Keratinocyte (primary cell): ENCODE data around the gene PPP1CC. TPM values are rescaled to one million over a fixed set of nuclear protein-coding genes. Genes with fewer than 3 reads are reported as not detected.

Experiments used
- DNase-seq: peaks from one replicate; pipeline ENCODE4 v3.0.0-alpha.2; 2011; ENCODE audit warnings: low read depth, missing footprints, low spot score
- FAIRE-seq: peaks from 2 replicates; lab custom pipeline; 2011; peaks lifted over from hg19 to GRCh38; lab: Jason Lieb, UNC
- H2AFZ ChIP-seq: 2 replicates; pipeline ENCODE4 v1.6.0; 2012; ENCODE audit warnings: low read length, control low read depth, inconsistent platforms; ENCODE audit not compliant: control insufficient read depth
- H3K27ac ChIP-seq: 2 replicates; pipeline ENCODE4 v1.5.1; 2011; ENCODE audit warnings: low read length; ENCODE audit not compliant: control insufficient read depth, insufficient read depth
- H3K27me3 ChIP-seq: 3 replicates; pipeline ENCODE4 v1.6.0; 2011; ENCODE audit warnings: low read length; ENCODE audit not compliant: control insufficient read depth, insufficient read depth; ENCODE audit errors: extremely low read depth
- H3K36me3 ChIP-seq, 2 experiments: 2 replicates in 1 of 2; 3 replicates in 1 of 2; pipeline ENCODE4 v1.5.1; 2011; ENCODE audit warnings: low read length in 2 of 2, mild to moderate bottlenecking in 1 of 2; ENCODE audit not compliant: control insufficient read depth in 2 of 2, insufficient read depth in 2 of 2; ENCODE audit errors: extremely low read depth in 1 of 2
- H3K4me1 ChIP-seq: 3 replicates; pipeline ENCODE4 v1.5.1; 2011; ENCODE audit warnings: low read length; ENCODE audit not compliant: control insufficient read depth, insufficient read depth; ENCODE audit errors: extremely low read depth
- H3K4me2 ChIP-seq: 3 replicates; pipeline ENCODE4 v1.6.0; 2011; ENCODE audit warnings: low read depth, low read length; ENCODE audit not compliant: control insufficient read depth, insufficient read depth; ENCODE audit errors: extremely low read depth
- H3K4me3 ChIP-seq, 3 experiments: fragments of 200-600 bp in 1 of 3; sonication (generic) in 1 of 3; 2 replicates in 2 of 3; 3 replicates in 1 of 3; pipeline ENCODE4 v1.5.1; 2011 to 2016; ENCODE audit warnings: low read length in 3 of 3, mild to moderate bottlenecking in 3 of 3, control low read depth in 2 of 3, inconsistent platforms in 1 of 3, low read depth in 1 of 3, mixed read lengths in 1 of 3, mixed run types in 1 of 3, moderate library complexity in 1 of 3; ENCODE audit not compliant: control insufficient read depth in 2 of 3, insufficient read depth in 2 of 3; ENCODE audit errors: extremely low read depth in 1 of 3
- H3K79me2 ChIP-seq: 2 replicates; pipeline ENCODE4 v1.6.0; 2012; ENCODE audit warnings: low read length; ENCODE audit not compliant: control insufficient read depth, insufficient read depth
- H3K9ac ChIP-seq: 3 replicates; pipeline ENCODE4 v1.6.0; 2011; ENCODE audit warnings: low read length; ENCODE audit not compliant: control insufficient read depth, insufficient read depth; ENCODE audit errors: extremely low read depth
- H3K9me1 ChIP-seq: 3 replicates; pipeline ENCODE4 v1.6.0; 2011; ENCODE audit warnings: low read length; ENCODE audit not compliant: control insufficient read depth, insufficient read depth; ENCODE audit errors: extremely low read depth
- H3K9me3 ChIP-seq: 2 replicates; pipeline ENCODE4 v1.5.1; 2012; ENCODE audit warnings: low read depth, low read length; ENCODE audit not compliant: control insufficient read depth
- H4K20me1 ChIP-seq: 3 replicates; pipeline ENCODE4 v1.6.0; 2011; ENCODE audit warnings: low read length; ENCODE audit not compliant: control insufficient read depth, insufficient read depth; ENCODE audit errors: extremely low read depth
- EZH2 ChIP-seq: IDR thresholded peaks from one replicate; pipeline ENCODE4 v1.6.1; 2012; ENCODE audit warnings: inconsistent platforms, mild to moderate bottlenecking, low read length, moderate library complexity
- dilution Hi-C: fragments of 300-500 bp; cut with MboI; formaldehyde crosslinking; loops from one replicate; pipeline ENCODE4 v1.7.0; 2020; ENCODE audit warnings: low sequenced_read_pairs; ENCODE audit not compliant: extremely low pct_ligation_motif_present
- polyA plus RNA-seq, 5 experiments: library from polyadenylated mRNA; depleted of rRNA in 3 of 5; stranded (reverse) in 3 of 5; stranded (forward) in 1 of 5; unstranded in 1 of 5; fragments of >200 nt; gene quantifications; 1 replicate in 1 of 5; 2 replicates in 3 of 5; 3 replicates in 1 of 5; pipeline versions ENCODE4 v1.2.1 to v1.2.3, GENCODE V29; 2011 to 2012; ENCODE audit warnings: missing spikeins in 2 of 5, low read depth in 1 of 5, low replicate concordance in 1 of 5
- TF ChIP-seq, protein P1 (sequence below), 3 experiments: IDR thresholded peaks in 1 of 3; conservative IDR thresholded peaks in 1 of 3; optimal IDR thresholded peaks in 1 of 3; 2 replicates in 2 of 3; 3 replicates in 1 of 3; pipeline versions ENCODE3 to v1.5.1; 2011; ENCODE audit warnings: low read length in 3 of 3, mild to moderate bottlenecking in 3 of 3, moderate library complexity in 2 of 3, control low read depth in 1 of 3, inconsistent platforms in 1 of 3; ENCODE audit not compliant: insufficient read depth in 2 of 3; ENCODE audit errors: extremely low read depth in 1 of 3

Gene PPP1CC
- polyA plus RNA-seq, 1 donor (not counting 4 experiments of a cell fraction or from before 2014, with no cell fraction given) = 158 TPM

DNA sequence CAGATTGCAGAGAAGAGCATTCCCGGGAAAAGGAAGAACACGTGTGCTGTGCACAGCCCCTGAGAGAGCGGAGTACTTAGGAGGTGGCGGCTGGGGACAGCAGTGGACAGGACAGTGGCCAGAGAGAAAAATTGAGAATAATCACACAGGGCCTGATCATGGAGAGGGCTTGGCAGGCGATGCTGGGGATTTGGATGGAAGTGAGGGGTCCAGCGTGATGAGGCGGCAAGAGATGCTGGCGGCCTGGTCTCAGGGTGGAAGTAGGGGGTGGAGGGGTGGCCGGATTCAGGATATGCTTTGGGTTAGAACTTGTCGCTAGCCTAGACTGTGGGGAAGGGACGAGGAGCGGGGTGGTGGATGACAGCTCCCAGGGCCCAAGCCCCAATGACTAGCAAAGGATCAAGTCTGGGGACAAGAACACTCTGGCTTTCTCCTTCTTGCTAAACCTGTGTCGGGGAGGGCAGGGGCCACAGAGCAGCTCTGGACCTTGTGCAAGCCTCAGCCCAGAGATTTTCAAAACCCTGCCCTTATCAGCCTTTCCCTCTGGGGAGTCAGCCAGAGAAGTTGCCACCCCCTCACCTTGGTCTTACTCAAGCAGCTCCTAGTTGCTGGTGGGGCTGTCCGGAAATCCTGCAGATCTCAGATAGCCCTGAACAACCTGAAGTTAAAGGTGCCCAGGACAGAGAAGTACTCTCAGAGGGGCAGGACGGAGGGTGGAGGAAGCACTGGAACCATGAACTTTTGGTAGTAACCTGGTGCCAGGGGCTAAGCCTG, 55.1 kb downstream of the PPP1CC start:
- no peaks in the 10 kb centered on the region for H3K36me3 ChIP-seq
- TF ChIP-seq EZH2 = no peak
- TF ChIP-seq, protein P1, sequence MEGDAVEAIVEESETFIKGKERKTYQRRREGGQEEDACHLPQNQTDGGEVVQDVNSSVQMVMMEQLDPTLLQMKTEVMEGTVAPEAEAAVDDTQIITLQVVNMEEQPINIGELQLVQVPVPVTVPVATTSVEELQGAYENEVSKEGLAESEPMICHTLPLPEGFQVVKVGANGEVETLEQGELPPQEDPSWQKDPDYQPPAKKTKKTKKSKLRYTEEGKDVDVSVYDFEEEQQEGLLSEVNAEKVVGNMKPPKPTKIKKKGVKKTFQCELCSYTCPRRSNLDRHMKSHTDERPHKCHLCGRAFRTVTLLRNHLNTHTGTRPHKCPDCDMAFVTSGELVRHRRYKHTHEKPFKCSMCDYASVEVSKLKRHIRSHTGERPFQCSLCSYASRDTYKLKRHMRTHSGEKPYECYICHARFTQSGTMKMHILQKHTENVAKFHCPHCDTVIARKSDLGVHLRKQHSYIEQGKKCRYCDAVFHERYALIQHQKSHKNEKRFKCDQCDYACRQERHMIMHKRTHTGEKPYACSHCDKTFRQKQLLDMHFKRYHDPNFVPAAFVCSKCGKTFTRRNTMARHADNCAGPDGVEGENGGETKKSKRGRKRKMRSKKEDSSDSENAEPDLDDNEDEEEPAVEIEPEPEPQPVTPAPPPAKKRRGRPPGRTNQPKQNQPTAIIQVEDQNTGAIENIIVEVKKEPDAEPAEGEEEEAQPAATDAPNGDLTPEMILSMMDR (optimal IDR thresholded peaks at IDR 0.05 in 1 of 3, IDR thresholded peaks at IDR 0.05 in 1 of 3, conservative IDR thresholded peaks at IDR 0.05 in 1 of 3; ENCODE audit: extremely low read depth in 1 of 3, insufficient read depth in 2 of 3, low read length in 3 of 3) = no peak
- H3K4me2 ChIP-seq = no peak overlapping the region
- no peak overlapping the region for H3K9ac ChIP-seq
- FAIRE-seq (no peak), DNase-seq (no peak)
- dilution Hi-C loops = no loop called here
- H3K79me2 ChIP-seq = no peaks in the 10 kb centered on the region
- peaks cover 14% of the 10 kb centered on the region for H3K27me3 ChIP-seq
- H3K9me1 ChIP-seq = no peaks in the 10 kb centered on the region
- H4K20me1 ChIP-seq = no peaks in the 10 kb centered on the region
- peaks cover 4% of the 10 kb centered on the region for H3K4me1 ChIP-seq
- no peaks in the 10 kb centered on the region for H3K9me3 ChIP-seq
- H3K27ac ChIP-seq = no peak overlapping the region
- H2AFZ ChIP-seq = no peak overlapping the region
- no peak overlapping the region for H3K4me3 ChIP-seq

DNA sequence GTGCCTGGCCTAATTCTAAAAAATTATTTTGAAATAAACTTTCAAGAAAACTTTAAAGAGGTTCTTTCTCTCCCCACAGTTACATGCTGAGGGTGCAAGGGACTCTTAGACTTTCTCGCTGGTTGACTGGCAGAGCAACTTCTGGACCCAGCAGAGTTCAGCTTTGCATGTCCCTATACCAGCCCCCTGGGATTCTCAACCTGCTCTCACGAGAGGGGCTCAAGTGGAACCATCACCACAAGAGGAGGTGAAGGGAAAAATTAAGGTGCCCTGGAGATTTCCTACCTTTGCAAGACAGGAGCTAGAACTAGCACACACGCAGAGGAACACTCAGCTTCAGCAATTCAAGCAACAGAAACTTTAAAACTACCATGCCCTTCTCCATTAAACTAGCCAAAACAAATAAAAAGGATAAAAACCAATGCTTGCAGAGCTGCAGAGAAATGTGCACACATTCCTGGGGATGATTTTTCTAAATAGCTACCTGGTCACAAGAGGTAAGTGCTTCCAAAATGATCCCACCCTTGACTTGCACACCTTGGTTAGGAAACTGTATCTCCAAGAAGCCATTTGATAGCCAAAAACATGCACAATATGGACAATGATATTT, 56.3 kb downstream of the PPP1CC start:
- TF ChIP-seq, protein P1 (optimal IDR thresholded peaks at IDR 0.05 in 1 of 3, IDR thresholded peaks at IDR 0.05 in 1 of 3, conservative IDR thresholded peaks at IDR 0.05 in 1 of 3; ENCODE audit: extremely low read depth in 1 of 3, insufficient read depth in 2 of 3, low read length in 3 of 3) = no peak
- no peak for TF ChIP-seq EZH2
- Histone ChIP-seq H3K9ac (no peak overlapping the region), H3K4me1 (peaks cover 4% of the 10 kb centered on the region), H3K4me2 (no peak overlapping the region), H2AFZ (no peak overlapping the region), H3K9me1 (no peaks in the 10 kb centered on the region), H3K27me3 (peaks cover 14% of the 10 kb centered on the region), H3K36me3 (no peaks in the 10 kb centered on the region), H4K20me1 (no peaks in the 10 kb centered on the region), H3K79me2 (no peaks in the 10 kb centered on the region), H3K9me3 (no peaks in the 10 kb centered on the region), H3K4me3 (no peak overlapping the region), H3K27ac (no peak overlapping the region)
- dilution Hi-C loops = no loop called here
- DNase-seq = no peak
- no peak for FAIRE-seq
